Fibroblast of villous mesenchyme (primary cell): ENCODE results near the gene PSTPIP1. TPM values are rescaled to one million over a fixed set of nuclear protein-coding genes. Genes with fewer than 3 reads are reported as not detected.

ENCODE experiments used
- DNase-seq: peaks from one replicate; pipeline ENCODE4 v3.0.0-alpha.2; 2010; ENCODE audit warnings: low read depth
- H3K4me3 ChIP-seq: 2 replicates; pipeline ENCODE4 v1.5.1; 2011; ENCODE audit warnings: low read depth, mild to moderate bottlenecking, low read length
- total RNA-seq: library from RNA; depleted of rRNA; stranded (reverse); fragments of >200 nt; gene quantifications from 2 replicates; pipeline ENCODE4 v1.2.3, GENCODE V29; 2012
- TF ChIP-seq, protein P1 (sequence below): IDR thresholded peaks from 2 replicates; pipeline ENCODE4 v1.5.1; 2012; ENCODE audit warnings: low read depth, mild to moderate bottlenecking, low read length; ENCODE audit not compliant: insufficient read depth

PSTPIP1 gene
- total RNA-seq, 1 donor: not detected

DNA sequence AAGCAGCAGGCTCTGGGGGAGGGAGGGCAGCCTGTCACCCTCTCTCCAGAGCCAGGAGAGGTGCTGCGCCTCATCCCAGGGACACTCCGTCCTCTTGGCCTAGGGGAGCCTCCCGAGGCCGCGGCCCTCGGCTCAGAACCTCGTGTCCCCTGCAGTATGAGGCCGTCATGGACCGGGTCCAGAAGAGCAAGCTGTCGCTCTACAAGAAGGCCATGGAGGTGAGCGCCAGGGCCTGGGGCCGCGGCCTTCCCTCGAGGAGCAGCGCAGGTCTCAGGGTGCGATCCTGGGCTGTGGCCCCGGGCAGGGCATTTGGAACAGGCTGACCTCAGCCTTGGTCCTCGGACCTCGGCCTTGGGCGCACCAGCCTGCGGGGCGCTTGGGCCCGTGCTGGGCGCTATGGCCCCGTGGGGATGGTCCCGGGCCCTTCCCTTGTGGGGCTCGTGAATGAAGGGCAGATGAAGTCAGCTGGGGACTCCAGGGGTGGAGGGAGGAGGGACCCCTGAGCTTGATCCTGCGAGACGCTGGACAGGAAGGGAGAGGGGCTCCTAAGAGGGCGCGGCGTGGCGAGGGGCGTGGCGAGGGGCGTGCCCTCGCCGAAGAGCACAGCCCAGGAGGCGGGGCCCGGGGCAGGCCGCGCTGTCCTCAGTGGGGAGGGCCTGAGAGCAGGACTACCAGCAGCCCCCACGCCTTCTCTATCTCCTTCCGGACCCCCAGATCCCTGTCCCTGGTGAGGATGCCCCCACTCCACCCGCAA, 32.9 kb downstream of the PSTPIP1 start:
- H3K4me3 ChIP-seq: peak overlapping the region; percentile 23
- TF ChIP-seq, protein P1, sequence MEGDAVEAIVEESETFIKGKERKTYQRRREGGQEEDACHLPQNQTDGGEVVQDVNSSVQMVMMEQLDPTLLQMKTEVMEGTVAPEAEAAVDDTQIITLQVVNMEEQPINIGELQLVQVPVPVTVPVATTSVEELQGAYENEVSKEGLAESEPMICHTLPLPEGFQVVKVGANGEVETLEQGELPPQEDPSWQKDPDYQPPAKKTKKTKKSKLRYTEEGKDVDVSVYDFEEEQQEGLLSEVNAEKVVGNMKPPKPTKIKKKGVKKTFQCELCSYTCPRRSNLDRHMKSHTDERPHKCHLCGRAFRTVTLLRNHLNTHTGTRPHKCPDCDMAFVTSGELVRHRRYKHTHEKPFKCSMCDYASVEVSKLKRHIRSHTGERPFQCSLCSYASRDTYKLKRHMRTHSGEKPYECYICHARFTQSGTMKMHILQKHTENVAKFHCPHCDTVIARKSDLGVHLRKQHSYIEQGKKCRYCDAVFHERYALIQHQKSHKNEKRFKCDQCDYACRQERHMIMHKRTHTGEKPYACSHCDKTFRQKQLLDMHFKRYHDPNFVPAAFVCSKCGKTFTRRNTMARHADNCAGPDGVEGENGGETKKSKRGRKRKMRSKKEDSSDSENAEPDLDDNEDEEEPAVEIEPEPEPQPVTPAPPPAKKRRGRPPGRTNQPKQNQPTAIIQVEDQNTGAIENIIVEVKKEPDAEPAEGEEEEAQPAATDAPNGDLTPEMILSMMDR: no peak
- no peak for DNase-seq

DNA sequence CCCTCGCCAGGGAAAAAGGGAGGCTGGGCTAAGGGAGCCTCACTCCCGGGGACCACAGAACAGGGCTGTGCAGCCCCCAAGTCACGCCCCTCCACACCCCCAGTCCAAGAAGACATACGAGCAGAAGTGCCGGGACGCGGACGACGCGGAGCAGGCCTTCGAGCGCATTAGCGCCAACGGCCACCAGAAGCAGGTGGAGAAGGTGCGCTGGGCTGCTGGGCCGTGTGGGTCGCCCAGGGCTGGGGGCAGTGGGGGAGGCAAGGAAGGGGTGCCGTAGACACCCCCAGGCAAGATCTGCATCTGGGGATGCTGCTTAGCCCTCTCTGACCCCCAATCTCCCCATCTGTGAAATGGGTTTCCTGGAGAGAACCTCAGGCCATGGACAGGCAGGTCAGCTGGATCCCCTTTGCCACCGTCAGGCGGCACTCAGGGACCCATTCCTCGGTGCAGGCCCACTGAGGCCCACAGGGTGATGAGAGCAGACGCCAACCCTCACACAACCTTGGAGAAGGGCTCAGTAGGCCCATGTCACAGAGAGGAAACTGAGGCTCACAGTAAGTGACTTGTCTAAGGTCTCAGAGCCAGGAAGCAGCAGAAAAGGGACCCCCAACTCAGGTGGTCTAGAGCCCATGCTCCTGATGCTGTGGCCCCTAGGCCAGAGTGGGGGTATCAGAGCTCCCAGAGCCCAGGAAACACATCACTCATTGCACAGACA, 33.7 kb downstream of the PSTPIP1 start:
- TF ChIP-seq, protein P1: no peak
- DNase-seq: no peak
- H3K4me3 ChIP-seq: peak overlapping the region; percentile 23

DNA sequence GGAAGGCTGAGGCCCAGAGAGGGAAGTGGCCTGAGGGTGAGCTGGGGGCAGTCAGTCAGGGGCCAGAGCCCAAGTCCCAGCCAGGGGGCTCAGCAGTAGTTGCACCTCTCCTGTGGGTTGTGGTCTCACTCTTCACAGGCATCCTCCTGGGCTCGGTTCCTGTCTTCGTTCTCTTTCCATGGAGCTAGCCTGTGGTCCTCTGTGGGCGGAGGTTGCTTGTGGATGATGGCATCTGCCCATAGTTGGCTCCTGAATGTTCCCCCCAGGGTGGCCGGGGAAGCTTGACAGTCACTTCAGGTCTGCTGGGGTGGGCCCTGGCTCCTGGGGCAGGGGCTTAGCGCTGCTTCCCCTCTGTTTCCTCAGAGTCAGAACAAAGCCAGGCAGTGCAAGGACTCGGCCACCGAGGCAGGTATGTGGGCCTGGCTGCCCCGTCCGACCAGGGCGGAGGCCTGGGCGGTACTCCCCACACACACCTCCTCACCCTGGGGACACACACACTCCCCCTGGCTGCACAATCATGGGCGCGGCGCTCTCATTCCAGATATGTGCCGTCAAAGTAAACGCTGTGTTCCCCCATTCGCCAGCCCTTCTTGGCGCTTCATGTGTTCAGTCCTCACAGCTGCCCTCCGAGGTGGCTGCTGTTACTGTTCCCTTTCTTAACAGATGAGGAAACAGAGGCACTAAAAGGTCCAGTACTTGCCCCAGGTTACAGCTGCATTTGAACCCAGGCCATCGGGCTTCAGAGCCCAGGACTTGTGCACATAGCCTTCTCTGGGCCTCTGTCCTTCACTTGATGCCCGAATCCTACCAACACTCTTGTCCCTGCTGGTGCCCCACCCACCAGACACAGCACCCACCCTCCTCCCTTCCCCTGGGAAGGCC, 34.5 kb downstream of the PSTPIP1 start:
- DNase-seq: no peak
- TF ChIP-seq, protein P1: no peak
- H3K4me3 ChIP-seq: no peak overlapping the region

DNA sequence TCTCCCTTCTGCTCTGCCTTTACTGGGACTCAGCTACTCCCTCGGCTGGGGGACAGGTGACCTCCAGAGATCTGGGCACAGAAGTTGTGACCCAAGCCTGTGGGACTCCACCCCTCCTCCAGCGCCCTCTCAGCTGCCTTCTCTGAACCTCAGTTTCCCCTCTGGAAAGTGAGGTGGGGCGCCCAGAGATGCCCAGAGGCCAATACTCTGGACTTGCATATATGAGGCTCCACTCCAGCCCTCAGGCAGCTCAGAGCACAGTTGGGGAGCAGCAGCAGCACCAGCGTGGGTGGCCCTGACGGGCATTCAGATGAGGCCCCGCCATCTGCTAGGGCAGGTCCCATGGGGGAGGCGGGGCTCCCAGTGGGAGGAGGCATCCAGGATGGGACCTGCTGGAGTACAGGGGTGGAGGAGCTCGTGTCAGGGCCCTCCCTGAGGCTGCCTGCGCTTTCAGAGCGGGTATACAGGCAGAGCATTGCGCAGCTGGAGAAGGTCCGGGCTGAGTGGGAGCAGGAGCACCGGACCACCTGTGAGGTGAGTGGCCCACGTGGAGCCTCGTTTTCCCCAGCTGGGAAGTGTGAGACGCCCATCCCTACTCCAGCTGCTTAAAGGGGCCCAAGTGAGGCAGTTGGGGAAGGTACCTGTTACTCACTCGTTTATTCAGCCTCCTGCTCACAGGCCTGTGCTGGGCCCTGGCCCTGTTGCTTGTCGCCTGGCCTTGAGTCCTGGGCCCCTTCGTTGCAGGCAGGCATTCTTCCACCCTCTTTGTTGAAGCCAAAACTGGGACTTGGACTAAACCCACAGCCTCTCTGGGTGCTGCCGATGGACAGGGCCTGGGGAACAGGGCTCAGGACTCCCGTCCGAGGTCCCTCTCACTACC, 35.4 kb downstream of the PSTPIP1 start:
- no peak for DNase-seq
- H3K4me3 ChIP-seq: no peak overlapping the region
- TF ChIP-seq, protein P1: no peak

DNA sequence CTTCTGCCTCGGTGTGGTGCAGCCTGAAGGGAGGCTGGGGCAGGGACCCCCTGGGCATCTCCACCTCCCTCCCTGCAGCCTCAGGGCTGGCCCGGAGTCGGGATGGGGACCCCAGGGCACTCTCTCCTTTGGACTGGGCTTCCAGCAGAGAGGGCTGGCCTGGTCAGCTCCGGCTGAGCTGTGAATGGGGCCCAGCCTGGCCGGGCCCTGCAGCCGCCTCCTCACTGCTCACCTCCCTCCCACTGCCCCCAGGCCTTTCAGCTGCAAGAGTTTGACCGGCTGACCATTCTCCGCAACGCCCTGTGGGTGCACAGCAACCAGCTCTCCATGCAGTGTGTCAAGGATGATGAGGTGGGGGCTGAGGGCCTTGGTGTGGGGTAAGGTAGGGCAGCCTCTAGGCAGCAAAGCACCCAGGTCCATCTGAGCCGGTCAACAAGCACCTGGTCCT, 36.0 kb downstream of the PSTPIP1 start:
- H3K4me3 ChIP-seq: no peak overlapping the region
- TF ChIP-seq, protein P1: no peak
- DNase-seq: no peak

- TF ChIP-seq, protein P1: no peak
- DNase-seq: no peak
Observed at GRCh38 chr15:77031376-77032050, 36.6 kb downstream of the PSTPIP1 start.

More at GRCh38 chr15:77031376-77032050, 36.6 kb downstream of the PSTPIP1 start:
- H3K4me3 ChIP-seq: no peak overlapping the region
